PC-3 (cell line): ENCODE measurements around the gene APOLD1.

ENCODE experiments used
- CTCF ChIP-seq: fragments of 300-600 bp; sonication (generic); conservative IDR thresholded peaks from 2 replicates; pipeline ENCODE4 v1.5.1; 2017; ENCODE audit warnings: antibody characterized with exemption, low read depth, mild to moderate bottlenecking, low read length
- EZH2 ChIP-seq: fragments of 300-600 bp; sonication (generic); IDR thresholded peaks from one replicate; pipeline ENCODE4 v1.6.1; 2017; ENCODE audit warnings: antibody characterized with exemption, mild to moderate bottlenecking, low read length; ENCODE audit not compliant: unreplicated experiment

- TF ChIP-seq EZH2 (no peak), CTCF (no peak)
Measured at GRCh38 chr12:12811343-12811742, 25.9 kb downstream of the APOLD1 start.
